ENCODE data around the gene DAG1. TPM values are rescaled to one million over a fixed set of nuclear protein-coding genes. Genes with fewer than 3 reads are reported as not detected.

The DAG1 gene
- total and polyA plus RNA-seq, 10 of the 15 experiments (the other 5 are each of a cell fraction or from before 2014, with no cell fraction given), result 0.33 to 16.3 (median 9.2) TPM

DNA sequence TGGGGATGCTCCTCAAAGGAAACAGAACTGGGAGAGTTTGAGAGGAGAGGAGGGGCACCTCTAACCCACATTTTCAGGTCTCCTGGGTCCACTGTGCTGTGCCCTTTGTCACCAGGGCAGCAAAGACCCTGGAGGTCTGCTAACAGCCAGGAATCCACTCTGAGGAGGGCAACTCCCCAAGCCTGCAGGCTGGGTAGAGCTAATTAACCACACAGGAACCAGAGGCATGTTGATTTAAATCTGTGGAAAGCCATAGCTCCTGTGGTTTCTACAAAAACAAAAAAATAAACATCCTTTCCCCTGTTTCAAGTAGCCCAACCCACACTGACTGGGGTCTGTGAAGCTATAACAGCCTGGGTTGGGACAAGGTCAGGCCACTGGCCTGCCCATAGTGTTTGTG lies 82.0 kb downstream of the DAG1 start (continued):
- TF ChIP-seq, protein P1, sequence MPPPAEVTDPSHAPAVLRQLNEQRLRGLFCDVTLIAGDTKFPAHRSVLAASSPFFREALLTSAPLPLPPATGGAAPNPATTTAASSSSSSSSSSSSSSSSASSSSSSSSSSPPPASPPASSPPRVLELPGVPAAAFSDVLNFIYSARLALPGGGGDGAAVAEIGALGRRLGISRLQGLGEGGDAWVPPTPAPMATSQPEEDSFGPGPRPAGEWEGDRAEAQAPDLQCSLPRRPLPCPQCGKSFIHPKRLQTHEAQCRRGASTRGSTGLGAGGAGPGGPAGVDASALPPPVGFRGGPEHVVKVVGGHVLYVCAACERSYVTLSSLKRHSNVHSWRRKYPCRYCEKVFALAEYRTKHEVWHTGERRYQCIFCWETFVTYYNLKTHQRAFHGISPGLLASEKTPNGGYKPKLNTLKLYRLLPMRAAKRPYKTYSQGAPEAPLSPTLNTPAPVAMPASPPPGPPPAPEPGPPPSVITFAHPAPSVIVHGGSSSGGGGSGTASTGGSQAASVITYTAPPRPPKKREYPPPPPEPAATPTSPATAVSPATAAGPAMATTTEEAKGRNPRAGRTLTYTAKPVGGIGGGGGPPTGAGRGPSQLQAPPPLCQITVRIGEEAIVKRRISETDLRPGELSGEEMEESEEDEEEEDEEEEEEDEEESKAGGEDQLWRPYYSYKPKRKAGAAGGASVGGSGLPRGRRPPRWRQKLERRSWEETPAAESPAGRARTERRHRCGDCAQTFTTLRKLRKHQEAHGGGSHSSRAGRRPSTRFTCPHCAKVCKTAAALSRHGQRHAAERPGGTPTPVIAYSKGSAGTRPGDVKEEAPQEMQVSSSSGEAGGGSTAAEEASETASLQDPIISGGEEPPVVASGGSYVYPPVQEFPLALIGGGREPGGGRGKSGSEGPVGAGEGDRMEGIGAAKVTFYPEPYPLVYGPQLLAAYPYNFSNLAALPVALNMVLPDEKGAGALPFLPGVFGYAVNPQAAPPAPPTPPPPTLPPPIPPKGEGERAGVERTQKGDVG (CRISPR knock-in tag; IDR thresholded peaks at IDR 0.05), result no peak
- no peak for TF ChIP-seq RELA (IDR thresholded peaks at IDR 0.05; ENCODE audit: borderline replicate concordance, partially characterized antibody)
- TF ChIP-seq, protein P2, sequence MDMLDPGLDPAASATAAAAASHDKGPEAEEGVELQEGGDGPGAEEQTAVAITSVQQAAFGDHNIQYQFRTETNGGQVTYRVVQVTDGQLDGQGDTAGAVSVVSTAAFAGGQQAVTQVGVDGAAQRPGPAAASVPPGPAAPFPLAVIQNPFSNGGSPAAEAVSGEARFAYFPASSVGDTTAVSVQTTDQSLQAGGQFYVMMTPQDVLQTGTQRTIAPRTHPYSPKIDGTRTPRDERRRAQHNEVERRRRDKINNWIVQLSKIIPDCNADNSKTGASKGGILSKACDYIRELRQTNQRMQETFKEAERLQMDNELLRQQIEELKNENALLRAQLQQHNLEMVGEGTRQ (IDR thresholded peaks at IDR 0.05; ENCODE audit: borderline replicate concordance, low read depth, low read length), result no peak
- no peak for TF ChIP-seq YY1 (IDR thresholded peaks at IDR 0.05; ENCODE audit: low read depth, low read length)
- TF ChIP-seq ZNF24 (IDR thresholded peaks at IDR 0.05), result no peak
- no peak for TF ChIP-seq SMARCA5 (IDR thresholded peaks at IDR 0.05)
- TF ChIP-seq, protein P3, sequence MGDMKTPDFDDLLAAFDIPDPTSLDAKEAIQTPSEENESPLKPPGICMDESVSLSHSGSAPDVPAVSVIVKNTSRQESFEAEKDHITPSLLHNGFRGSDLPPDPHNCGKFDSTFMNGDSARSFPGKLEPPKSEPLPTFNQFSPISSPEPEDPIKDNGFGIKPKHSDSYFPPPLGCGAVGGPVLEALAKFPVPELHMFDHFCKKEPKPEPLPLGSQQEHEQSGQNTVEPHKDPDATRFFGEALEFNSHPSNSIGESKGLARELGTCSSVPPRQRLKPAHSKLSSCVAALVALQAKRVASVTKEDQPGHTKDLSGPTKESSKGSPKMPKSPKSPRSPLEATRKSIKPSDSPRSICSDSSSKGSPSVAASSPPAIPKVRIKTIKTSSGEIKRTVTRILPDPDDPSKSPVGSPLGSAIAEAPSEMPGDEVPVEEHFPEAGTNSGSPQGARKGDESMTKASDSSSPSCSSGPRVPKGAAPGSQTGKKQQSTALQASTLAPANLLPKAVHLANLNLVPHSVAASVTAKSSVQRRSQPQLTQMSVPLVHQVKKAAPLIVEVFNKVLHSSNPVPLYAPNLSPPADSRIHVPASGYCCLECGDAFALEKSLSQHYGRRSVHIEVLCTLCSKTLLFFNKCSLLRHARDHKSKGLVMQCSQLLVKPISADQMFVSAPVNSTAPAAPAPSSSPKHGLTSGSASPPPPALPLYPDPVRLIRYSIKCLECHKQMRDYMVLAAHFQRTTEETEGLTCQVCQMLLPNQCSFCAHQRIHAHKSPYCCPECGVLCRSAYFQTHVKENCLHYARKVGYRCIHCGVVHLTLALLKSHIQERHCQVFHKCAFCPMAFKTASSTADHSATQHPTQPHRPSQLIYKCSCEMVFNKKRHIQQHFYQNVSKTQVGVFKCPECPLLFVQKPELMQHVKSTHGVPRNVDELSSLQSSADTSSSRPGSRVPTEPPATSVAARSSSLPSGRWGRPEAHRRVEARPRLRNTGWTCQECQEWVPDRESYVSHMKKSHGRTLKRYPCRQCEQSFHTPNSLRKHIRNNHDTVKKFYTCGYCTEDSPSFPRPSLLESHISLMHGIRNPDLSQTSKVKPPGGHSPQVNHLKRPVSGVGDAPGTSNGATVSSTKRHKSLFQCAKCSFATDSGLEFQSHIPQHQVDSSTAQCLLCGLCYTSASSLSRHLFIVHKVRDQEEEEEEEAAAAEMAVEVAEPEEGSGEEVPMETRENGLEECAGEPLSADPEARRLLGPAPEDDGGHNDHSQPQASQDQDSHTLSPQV (IDR thresholded peaks at IDR 0.05), result no peak
- TF ChIP-seq HDAC2 (IDR thresholded peaks at IDR 0.05), result no peak

All from GM12878 (cell line).